Femur (tissue), 1 donor: ENCODE results near the gene GFRA1.

ENCODE experiments used
- DNase-seq: peaks from one replicate; pipeline ENCODE4 v3.0.0-alpha.2; 2017

Gene GFRA1

GRCh38 chr10:116270771-116271592 is 2.0 kb downstream of the GFRA1 start:
- DNase-seq: peak; percentile 58

DNA sequence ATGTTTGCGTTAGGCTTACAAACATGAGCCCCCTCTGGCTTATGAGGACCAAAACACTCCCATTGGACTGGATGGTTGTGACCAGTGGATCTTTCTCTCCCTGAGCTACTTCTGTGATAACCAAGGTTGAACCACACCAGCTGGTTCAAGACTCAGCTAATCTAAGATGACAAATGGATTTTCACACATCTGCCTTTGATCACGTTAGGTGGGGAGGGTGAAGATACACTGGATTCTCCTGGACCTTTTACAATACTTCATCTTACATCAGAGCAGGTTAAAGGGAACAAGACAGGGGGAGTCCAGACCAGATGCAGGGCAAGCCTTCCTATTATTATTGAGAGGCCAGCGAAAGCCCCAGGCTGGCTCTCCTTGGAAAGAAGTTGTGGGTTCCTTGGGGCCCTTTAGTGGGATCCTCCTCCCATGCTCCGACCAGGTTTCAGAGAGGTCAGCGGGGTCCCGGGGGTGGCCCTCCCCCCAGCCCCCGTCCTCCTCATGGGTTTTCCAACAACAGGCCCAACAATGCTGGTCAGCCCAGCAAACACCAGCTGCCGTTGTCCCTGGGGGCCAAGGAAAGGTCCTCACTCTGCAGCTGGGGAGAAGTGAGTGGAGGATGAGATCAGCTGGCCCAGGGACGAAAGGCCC is 2.8 kb downstream of the GFRA1 start:
- DNase-seq: no peak

GRCh38 chr10:116269619-116270018 is 3.4 kb downstream of the GFRA1 start:
- peak; percentile 47 for DNase-seq

GRCh38 chr10:116268976-116269375 is 4.0 kb downstream of the GFRA1 start:
- DNase-seq: no peak

GRCh38 chr10:116265686-116266085 is 7.3 kb downstream of the GFRA1 start:
- no peak for DNase-seq

- DNase-seq: no peak
Observed at GRCh38 chr10:116263870-116264655, 8.9 kb downstream of the GFRA1 start.

DNA sequence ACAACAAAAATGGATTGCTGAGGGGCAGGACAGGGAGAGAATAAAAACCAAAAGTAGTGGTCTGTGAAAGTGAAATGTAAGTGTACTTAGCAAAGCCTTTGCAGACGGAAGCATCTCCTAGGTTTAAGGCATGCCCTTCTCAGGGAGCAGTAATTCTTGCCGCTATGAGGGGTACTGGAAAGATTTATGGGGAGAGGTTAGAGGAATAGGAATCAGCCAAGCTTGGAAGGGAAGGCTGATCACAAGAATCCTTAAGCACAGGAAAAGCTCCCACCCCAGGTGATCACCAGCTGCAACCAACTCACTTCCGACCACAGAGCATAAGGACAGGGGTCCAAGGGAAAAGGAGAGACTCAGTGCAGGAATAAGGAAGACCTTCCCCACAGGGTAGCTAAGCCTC is 10.3 kb downstream of the GFRA1 start:
- no peak for DNase-seq

DNA sequence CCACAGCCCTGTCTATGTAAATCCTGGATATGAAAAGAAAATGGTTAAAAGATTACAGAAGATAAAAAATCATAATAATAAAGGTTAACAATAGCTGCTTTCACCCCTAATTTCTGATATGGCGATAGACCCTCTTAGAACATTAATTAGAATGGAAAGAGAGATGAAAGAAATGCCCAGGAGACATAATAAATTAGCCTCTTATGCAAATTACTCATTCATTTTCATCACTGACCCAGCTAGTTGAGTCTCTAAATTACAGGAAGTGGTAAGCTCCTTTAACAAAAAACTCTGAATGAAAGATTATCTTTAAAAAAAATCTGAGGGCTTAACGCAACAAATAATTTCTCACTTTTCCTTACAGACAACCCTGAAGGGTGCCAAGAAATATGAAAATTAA is 12.4 kb downstream of the GFRA1 start:
- no peak for DNase-seq

DNA sequence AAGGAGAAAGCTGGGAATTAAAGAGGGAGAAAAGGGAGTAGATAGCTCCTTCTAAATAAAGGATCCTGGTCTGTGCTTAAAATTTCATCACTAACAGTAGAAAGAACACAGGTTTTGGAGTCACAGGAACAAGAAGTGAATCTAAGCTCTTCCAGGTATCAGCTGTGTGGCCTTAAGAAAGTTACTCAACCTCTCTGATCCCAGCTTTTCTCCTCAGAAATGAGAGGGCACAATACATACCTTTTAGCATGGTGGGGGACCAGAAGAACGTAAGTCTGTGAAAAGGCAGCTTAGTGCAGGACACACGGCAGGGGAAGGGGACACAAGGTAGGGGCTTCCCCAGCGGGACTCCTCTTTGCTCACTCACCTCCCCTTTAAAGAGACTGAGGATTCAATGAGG is 13.4 kb downstream of the GFRA1 start:
- DNase-seq: no peak

GRCh38 chr10:116257785-116258184 is 15.2 kb downstream of the GFRA1 start:
- no peak for DNase-seq

- no peak for DNase-seq
Observed at GRCh38 chr10:116256752-116257259, 16.2 kb downstream of the GFRA1 start.

DNA sequence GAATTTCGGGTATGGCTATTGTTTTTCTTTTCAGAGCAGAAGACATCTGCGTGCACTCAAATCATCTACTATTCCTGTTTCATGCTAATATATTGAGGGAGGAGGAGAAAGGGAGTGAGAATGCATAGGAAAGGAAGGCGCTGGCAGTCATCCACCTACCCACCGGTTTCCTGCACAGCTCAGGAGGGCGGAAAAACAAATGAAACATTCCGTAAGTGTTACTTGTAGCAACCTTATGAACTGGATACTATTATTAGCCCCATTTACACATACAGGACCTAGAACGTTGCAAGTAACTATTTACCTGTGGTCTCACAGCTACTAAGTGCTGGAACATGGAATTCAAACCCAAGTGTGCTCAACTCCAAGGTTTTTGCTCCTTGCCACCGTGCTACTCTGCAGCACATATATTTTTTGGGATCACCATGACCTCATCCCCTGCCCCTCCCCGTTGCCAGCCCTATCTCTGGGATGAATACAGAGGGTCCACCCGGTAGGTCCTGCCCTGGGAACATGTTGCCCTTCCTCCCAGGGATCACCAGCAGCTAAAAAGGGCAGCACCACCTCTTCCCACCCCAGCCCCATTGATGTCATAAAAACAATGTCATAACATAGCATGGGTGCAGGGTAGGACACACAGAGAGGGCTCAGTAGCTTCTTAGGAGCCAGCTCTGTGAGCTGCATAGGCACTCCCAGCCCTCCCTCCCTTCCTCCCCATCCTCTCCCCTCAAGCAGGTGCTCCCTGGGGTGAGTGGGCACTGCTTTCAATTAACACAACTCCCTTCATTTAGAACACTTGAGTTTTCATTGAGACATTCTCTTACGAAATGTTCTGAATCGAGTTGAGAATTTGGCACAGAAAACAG is 16.9 kb downstream of the GFRA1 start:
- DNase-seq: no peak

DNA sequence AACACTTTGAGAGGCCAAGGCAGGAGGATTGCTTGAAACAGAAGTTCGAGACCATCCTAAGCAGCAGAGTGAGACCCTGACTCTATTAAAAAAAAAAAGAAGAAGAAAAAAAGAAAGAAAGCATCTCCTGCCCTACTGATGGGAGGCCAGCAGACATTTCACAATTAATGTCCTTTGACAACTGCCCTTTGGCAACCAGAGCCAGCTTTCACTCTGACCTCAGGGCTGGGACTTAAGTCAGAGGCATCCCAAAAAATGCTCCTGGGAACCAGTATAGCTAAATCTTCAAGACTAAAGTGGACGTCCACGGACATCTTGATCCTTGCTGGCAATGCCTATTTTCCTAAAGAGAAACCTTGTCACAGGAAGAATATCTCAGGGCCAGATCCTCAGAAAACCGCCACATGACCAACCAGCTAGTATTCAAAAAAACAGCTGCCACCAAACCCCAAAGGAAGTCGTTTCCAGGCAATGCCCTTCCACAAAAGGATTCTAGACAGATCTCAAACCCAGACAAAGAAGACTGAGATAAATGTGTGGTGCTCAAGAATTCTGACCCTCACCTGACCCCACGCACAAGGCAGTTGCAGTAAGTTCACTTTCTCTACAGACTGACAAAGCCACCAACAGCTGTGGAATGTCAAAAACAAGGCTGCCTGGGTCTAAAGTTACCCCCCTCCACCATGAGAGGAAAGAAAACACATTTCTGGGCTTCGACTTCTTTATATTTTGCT is 18.4 kb downstream of the GFRA1 start:
- no peak for DNase-seq

- no peak for DNase-seq
Observed at GRCh38 chr10:116253716-116254115, 19.3 kb downstream of the GFRA1 start.

DNA sequence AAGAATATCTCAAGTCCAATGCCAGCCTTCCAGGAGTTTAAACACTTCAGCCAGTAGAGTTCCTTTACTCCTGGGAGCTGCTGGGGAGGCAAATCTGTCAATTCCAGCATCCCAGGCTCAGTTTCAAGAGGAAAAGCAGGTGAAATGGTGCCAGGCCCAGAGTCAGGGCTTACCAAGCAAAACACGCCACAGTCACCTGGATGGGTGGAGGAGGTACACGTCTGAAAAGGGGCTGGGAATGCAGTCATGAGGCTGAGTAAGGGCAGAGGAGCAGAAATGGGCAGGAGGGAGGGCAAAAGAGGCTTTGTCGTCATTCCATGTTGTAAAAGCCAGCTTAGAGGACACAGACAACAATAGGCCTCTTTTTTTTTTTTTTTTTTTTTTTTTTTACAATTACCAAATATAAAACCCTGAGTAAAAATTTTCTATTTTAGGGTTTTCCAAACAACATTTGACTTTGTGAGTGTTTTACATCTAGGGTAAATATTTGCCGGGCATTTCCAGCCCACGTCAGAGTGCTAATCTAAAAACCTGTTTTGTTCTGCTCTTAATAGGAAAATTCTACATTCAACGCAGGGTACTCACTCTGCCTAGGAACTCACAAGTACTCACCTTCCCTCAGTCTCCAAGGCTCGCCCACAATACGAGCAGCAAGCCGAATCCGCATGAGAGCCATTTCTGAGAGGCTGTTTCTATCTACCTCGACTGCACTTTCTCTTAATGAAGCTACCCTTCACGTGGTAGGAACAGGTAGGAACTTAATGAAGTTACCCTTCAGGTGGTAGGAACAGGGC is 21.2 kb downstream of the GFRA1 start:
- no peak for DNase-seq

GRCh38 chr10:116247691-116248090 is 25.3 kb downstream of the GFRA1 start:
- DNase-seq: no peak

- no peak for DNase-seq
Observed at GRCh38 chr10:116246263-116246662, 26.7 kb downstream of the GFRA1 start.

DNA sequence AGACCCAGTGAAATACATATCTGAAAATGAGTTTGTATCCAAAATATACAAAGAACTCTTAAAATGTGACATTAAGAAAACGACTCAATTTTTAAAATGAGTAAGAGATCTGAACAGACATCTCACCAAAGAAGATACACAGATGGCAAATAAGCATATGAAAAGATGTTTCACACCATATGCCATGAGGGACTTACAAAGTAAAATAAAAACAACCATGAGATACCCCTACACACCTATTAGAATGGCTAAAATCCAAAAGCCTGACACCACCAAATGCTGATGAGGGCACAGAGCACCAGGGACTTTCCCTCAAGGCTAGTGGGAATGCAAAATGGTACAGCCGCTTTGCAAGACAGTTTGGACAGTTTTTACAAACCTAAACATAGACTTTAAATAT is 27.9 kb downstream of the GFRA1 start:
- no peak for DNase-seq

DNA sequence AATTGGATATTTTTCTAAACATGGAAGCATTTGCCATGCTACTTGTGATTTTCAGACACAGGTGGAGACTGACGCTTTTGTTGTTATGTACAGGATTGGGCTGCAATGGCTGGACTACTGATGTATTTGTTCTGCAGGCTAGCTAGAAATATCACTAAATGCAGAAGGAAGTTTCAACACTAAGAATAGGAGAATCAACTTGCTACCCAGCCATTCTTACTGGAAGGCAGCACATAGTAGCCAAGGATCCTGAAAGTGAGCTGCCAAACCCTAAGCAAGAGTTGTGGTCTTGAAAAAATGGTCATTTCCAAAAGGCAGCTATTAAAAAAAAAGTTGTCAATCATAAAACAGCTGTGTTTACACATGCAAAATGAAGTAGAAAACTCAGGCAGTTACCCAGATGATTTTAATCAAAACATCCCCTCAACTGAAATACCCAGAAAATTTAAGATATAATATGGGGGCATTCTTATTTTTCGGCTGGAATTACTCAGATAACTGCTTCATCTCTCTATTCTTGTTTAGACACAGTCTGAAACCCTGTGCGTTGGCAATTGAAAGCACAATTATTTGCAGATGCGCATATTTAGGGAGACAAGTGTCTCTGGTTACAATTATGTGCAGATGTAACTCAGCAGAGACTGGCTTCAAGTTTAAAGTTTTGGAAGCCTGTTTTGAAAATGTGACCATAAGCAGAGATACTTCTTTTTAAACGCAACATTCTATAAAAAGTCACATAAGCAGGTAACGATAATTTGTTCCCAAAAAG is 31.2 kb downstream of the GFRA1 start:
- DNase-seq: no peak

GRCh38 chr10:116241085-116241484 is 31.9 kb downstream of the GFRA1 start:
- DNase-seq: no peak
